GM10266 (cell line): Measurements from ENCODE around the gene ZNF71.

Source experiments
- DNase-seq: peaks from one replicate; pipeline ENCODE4 v3.0.0; 2012; ENCODE audit errors: extremely low spot score
- TF ChIP-seq, protein P1 (sequence below): IDR thresholded peaks from 2 replicates; pipeline ENCODE4 v1.5.1; 2012; ENCODE audit warnings: mild to moderate bottlenecking, low read depth; ENCODE audit not compliant: control insufficient read depth, insufficient read depth; ENCODE audit errors: missing control alignments

Gene ZNF71

DNA sequence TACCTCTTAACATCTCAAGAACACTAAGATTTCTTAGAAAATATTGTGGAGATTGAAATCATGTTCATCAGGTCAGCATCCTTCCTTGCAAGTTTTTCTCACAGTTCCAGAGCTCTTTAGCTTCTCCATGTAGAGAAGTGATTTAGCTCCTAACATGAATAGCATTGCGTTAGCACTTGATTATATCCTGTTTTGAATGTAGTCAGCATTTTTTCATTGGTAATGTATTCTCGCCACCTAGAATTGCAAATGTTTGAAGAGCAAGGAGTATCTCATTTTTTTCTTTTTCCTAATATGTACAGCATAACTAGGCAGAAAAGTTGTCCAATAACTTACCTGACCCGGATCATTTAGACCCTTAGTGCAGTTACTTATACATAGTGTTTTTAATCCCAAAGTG is 21.2 kb upstream of the ZNF71 start:
- no peak for DNase-seq
- TF ChIP-seq, protein P1, sequence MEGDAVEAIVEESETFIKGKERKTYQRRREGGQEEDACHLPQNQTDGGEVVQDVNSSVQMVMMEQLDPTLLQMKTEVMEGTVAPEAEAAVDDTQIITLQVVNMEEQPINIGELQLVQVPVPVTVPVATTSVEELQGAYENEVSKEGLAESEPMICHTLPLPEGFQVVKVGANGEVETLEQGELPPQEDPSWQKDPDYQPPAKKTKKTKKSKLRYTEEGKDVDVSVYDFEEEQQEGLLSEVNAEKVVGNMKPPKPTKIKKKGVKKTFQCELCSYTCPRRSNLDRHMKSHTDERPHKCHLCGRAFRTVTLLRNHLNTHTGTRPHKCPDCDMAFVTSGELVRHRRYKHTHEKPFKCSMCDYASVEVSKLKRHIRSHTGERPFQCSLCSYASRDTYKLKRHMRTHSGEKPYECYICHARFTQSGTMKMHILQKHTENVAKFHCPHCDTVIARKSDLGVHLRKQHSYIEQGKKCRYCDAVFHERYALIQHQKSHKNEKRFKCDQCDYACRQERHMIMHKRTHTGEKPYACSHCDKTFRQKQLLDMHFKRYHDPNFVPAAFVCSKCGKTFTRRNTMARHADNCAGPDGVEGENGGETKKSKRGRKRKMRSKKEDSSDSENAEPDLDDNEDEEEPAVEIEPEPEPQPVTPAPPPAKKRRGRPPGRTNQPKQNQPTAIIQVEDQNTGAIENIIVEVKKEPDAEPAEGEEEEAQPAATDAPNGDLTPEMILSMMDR: no peak

DNA sequence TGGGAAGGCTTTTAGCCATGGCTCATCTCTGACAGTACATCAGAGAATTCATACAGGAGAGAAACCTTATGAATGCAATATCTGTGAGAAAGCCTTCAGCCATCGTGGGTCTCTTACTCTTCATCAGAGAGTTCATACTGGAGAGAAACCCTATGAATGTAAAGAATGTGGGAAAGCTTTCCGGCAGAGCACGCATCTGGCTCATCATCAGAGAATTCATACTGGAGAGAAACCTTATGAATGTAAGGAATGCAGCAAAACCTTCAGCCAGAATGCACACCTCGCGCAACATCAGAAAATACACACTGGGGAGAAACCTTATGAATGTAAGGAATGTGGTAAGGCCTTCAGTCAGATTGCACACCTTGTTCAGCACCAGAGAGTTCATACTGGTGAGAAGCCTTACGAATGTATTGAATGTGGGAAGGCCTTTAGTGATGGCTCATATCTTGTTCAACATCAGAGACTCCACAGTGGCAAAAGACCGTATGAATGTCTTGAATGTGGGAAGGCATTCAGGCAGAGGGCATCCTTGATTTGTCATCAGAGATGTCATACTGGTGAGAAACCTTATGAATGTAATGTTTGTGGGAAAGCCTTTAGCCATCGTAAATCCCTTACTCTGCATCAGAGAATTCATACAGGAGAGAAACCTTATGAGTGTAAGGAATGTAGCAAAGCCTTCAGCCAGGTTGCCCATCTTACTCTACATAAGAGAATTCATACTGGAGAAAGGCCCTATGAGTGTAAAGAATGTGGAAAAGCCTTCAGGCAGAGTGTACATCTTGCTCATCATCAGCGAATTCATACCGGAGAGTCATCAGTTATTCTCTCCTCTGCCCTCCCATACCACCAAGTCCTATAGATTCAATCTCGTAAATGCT is 17.1 kb upstream of the ZNF71 start:
- DNase-seq: no peak
- TF ChIP-seq, protein P1: no peak

DNA sequence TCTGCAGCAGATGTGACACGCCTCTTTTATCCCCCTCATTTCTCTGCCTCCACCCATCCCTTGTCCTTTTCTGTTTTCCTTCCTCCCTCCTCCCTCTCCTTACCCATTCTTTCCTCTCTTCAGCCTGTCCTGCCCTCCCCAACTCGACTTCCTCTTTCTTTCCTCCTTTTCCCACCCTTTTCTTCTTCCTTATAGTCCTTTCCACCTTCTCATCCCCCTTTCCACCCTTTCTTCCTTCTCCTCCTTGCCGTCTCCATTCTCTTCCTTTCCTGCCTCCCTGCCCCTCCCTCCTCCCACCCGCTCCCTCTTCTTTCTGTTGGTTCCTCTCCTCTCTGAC is 688 bp upstream of the ZNF71 start:
- TF ChIP-seq, protein P1: no peak
- no peak for DNase-seq

DNA sequence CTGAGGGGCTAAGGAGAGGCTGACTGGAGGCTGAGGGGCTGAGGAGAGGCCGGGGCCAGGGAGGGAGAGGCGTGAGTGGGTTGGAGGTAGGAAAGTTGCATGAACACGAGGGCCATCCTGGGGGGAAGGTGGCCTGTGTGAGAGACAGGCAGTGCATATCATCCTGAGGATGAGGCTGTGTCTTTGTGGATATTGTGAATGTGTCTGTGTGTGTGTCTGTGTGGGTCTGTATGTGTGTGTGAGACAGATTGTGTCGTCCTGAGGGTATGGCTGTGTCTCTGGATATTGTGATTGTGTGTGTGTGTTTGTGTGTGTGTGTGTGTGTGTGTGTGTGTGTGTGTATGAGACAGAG is 422 bp downstream of the ZNF71 start:
- no peak for DNase-seq
- TF ChIP-seq, protein P1: no peak

DNA sequence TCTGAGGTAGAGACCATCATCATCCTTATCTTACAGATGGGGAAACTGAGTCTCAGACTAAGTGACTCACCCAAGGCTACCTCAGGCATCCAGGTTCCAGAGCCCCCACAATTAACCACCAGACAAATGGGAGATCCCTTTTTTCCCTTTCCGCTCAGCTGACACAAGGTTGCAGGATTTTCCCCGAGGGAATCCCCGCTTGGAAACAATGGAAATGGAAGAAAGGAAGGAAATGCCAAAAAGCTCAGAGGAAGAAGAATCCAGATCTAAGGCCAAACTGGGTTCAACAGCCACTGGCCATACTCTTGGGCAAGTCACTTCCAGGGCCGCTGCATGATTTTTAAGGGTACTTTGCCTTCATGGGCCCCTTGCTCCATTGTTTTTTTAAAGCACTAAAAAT is 1.6 kb downstream of the ZNF71 start:
- TF ChIP-seq, protein P1: no peak
- no peak for DNase-seq

DNA sequence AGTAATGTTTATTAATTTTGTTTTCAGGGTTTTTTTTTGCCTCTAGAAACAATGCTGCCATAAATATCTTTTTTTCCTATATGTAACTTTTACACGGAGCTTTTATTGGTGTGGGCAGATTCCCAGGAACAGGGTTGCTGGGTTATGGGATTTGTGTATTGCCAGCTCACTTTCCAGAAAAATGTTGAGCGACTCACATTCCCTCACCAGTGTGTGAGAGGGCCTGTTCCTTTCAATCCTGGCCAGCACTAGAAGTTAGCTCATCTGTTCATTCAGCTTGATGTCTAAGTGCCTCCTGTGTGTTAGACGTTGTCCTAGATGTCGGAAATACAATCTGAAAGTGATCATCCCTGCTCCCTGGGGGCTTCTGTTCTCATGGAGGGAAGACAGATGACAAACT is 2.6 kb downstream of the ZNF71 start:
- no peak for DNase-seq
- TF ChIP-seq, protein P1: no peak

DNA sequence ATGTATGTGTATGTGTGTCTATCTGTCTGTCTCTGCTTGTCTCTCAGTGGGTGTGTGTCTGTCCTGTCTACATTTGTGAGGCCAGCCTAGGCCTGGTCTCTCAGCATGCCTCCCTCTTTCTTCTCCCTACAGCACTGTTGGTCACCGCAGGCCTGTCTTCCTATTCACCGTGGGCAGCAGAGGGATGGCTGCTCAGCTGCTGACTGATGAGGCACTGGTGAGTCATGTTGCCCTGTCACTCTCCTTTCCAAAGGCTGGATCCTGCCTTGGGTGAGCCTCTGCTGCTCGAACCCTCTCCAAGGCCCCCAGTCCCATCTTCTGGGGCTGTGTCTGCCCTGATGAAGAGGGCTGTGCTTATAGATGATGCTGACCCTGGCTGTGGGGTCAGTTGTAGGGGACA is 6.3 kb downstream of the ZNF71 start:
- no peak for DNase-seq

More for the DNA sequence above, 6.3 kb downstream of the ZNF71 start:
- TF ChIP-seq, protein P1: no peak
